ENCODE data around the gene FBN2. TPM values are rescaled to one million over a fixed set of nuclear protein-coding genes. Genes with fewer than 3 reads are reported as not detected.

Gene FBN2
- total RNA-seq, 1 donor from 2014 or later: 0.49 TPM

DNA sequence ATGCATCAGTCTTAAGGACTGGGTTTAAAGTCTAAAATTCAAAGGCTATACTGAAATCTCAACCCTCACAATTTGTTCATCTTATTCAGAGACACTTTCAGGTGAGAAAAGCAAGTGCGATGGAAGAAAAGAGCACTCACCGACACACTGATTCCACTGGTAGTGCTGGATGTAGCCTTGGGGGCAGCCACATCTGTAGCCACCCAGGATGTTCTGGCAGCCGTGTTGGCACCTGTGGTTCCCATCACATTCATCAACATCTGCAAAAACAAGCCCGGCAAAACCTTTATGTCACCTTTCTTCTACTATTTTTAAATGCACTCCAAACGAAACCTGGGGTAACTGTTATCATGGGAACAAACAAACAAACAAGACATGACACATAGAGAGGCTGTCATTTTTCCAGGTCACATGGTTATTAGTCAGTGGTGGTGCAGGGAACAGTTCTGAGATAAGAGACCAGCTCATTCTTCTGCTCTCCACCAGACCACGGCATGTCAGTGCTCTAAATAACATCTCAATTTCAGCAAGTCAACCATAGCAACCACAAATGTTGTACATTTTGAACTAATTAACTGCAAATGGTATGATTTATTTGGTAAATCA is 266.1 kb downstream of the FBN2 start:
- DNase-seq (ENCODE audit: extremely low spot score in 2 of 2): no peak
- TF ChIP-seq POLR2A (IDR thresholded peaks at IDR 0.05) (no peak), POLR2AphosphoS5 (IDR thresholded peaks at IDR 0.05; ENCODE audit: insufficient read depth in 1 of 2, low read depth in 1 of 2) (no peak), CTCF (IDR thresholded peaks at IDR 0.05) (no peak)
- Histone ChIP-seq H3K27ac (no peak overlapping the region), H3K36me3 (no peaks in the 10 kb centered on the region), H3K4me1 (no peaks in the 10 kb centered on the region), H3K4me3 (no peak overlapping the region), H3K9me3 (no peaks in the 10 kb centered on the region), H3K27me3 (no peaks in the 10 kb centered on the region)
- intact Hi-C loops (cut with DNase I): no loop called here

DNA sequence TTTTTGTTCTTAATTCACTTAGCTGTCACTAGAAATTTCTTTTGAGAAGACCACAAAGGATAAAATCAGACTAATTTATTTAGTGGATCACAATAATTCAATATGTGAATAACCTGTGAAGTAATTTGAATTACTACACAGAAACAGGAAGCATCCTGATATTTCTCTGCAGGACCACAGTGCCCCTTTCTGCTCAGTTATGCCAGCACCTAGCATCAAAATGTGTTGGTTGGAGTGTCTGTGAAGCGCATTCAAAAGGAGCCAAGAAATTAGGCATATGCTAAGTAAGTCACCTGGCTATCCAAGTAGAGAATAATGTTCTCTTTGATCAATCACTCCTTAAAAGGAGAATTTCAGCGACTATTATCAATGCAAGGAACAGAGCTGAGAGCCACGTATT is 267.0 kb downstream of the FBN2 start:
- TF ChIP-seq POLR2AphosphoS5 (IDR thresholded peaks at IDR 0.05; ENCODE audit: insufficient read depth in 1 of 2, low read depth in 1 of 2) (no peak), CTCF (IDR thresholded peaks at IDR 0.05) (no peak), POLR2A (IDR thresholded peaks at IDR 0.05) (no peak)
- H3K36me3 ChIP-seq: no peaks in the 10 kb centered on the region
- no peaks in the 10 kb centered on the region for H3K9me3 ChIP-seq
- H3K4me3 ChIP-seq: no peak overlapping the region
- intact Hi-C loops (cut with DNase I): no loop called here
- H3K4me1 ChIP-seq: no peaks in the 10 kb centered on the region
- no peak for DNase-seq (ENCODE audit: extremely low spot score in 2 of 2)
- no peak overlapping the region for H3K27ac ChIP-seq
- no peaks in the 10 kb centered on the region for H3K27me3 ChIP-seq

GRCh38 chr5:128264564-128265360 is 273.3 kb downstream of the FBN2 start:
- no peaks in the 10 kb centered on the region for H3K36me3 ChIP-seq
- no peak overlapping the region for H3K4me3 ChIP-seq
- no peaks in the 10 kb centered on the region for H3K9me3 ChIP-seq
- H3K27ac ChIP-seq: no peak overlapping the region
- no peaks in the 10 kb centered on the region for H3K27me3 ChIP-seq
- intact Hi-C loops (cut with DNase I): no loop called here
- no peak for DNase-seq (ENCODE audit: extremely low spot score in 2 of 2)
- no peak for TF ChIP-seq POLR2AphosphoS5 (IDR thresholded peaks at IDR 0.05; ENCODE audit: insufficient read depth in 1 of 2, low read depth in 1 of 2)
- TF ChIP-seq POLR2A (IDR thresholded peaks at IDR 0.05): no peak
- no peak for TF ChIP-seq CTCF (IDR thresholded peaks at IDR 0.05)
- no peaks in the 10 kb centered on the region for H3K4me1 ChIP-seq

DNA sequence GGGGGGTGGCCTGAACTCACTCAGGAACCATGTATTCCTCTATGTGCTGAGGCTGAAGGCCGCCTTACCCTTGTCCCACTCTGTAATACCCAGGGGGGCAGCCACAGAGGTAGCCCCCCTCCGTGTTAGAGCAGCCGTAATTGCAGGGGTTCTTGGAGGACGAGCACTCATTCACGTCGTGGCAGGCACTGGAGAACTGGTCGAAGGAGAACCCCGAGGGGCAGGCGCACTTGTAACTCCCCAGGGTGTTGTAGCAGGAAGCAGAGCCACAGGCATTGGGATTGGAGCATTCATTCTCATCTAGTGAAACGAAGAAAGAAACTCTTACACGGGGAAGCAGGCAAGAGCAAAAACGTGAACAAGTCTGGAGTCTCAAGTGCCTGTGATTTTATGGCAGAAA is 274.7 kb downstream of the FBN2 start:
- no peak overlapping the region for H3K27ac ChIP-seq
- H3K4me1 ChIP-seq: no peaks in the 10 kb centered on the region
- no peaks in the 10 kb centered on the region for H3K36me3 ChIP-seq
- no peak for DNase-seq (ENCODE audit: extremely low spot score in 2 of 2)
- no peaks in the 10 kb centered on the region for H3K27me3 ChIP-seq
- no peaks in the 10 kb centered on the region for H3K9me3 ChIP-seq
- intact Hi-C loops (cut with DNase I): no loop called here
- no peak overlapping the region for H3K4me3 ChIP-seq
- TF ChIP-seq POLR2AphosphoS5 (IDR thresholded peaks at IDR 0.05; ENCODE audit: insufficient read depth in 1 of 2, low read depth in 1 of 2): no peak
- no peak for TF ChIP-seq POLR2A (IDR thresholded peaks at IDR 0.05)
- no peak for TF ChIP-seq CTCF (IDR thresholded peaks at IDR 0.05)

GRCh38 chr5:128262911-128263310 is 275.1 kb downstream of the FBN2 start:
- Histone ChIP-seq H3K27me3 (no peaks in the 10 kb centered on the region), H3K36me3 (no peaks in the 10 kb centered on the region), H3K9me3 (no peaks in the 10 kb centered on the region), H3K27ac (no peak overlapping the region), H3K4me1 (no peaks in the 10 kb centered on the region), H3K4me3 (no peak overlapping the region)
- DNase-seq (ENCODE audit: extremely low spot score in 2 of 2): no peak
- TF ChIP-seq POLR2AphosphoS5 (IDR thresholded peaks at IDR 0.05; ENCODE audit: insufficient read depth in 1 of 2, low read depth in 1 of 2) (no peak), CTCF (IDR thresholded peaks at IDR 0.05) (no peak), POLR2A (IDR thresholded peaks at IDR 0.05) (no peak)
- intact Hi-C loops (cut with DNase I): no loop called here
